Activated effector memory CD4-positive, alpha-beta T cell treated with anti-CD3 and anti-CD28 coated beads, Interleukin-2, amount 50 U/mL, for 16 hours (primary cell): ENCODE data around the gene NAV1.

ENCODE experiments used
- DNase-seq: peaks from one replicate; pipeline ENCODE4 v3.0.0-alpha.2; 2020

Gene NAV1

GRCh38 chr1:201566933-201567801 lies 28.2 kb downstream of the NAV1 start:
- no peak for DNase-seq

GRCh38 chr1:201568265-201568664 lies 29.3 kb downstream of the NAV1 start:
- no peak for DNase-seq

- no peak for DNase-seq
Measured at GRCh38 chr1:201568859-201569294, 29.9 kb downstream of the NAV1 start.

- DNase-seq = no peak
Measured at GRCh38 chr1:201570181-201570885, 31.4 kb downstream of the NAV1 start.

GRCh38 chr1:201570886-201571624 lies 32.1 kb downstream of the NAV1 start:
- no peak for DNase-seq

- DNase-seq = no peak
Measured at GRCh38 chr1:201573030-201573429, 34.1 kb downstream of the NAV1 start.

GRCh38 chr1:201573923-201574322 lies 35.0 kb downstream of the NAV1 start:
- DNase-seq = no peak

GRCh38 chr1:201575912-201576311 lies 37.0 kb downstream of the NAV1 start:
- no peak for DNase-seq

- DNase-seq = no peak
Measured at GRCh38 chr1:201576914-201577313, 38.0 kb downstream of the NAV1 start.

- DNase-seq = no peak
Measured at GRCh38 chr1:201578008-201578888, 39.3 kb downstream of the NAV1 start.

GRCh38 chr1:201581371-201581770 lies 42.4 kb downstream of the NAV1 start:
- DNase-seq = peak; percentile 21

- DNase-seq = peak; percentile 31
Measured at GRCh38 chr1:201582705-201583442, 43.9 kb downstream of the NAV1 start.

GRCh38 chr1:201583663-201584062 lies 44.7 kb downstream of the NAV1 start:
- DNase-seq = no peak

GRCh38 chr1:201584471-201585092 lies 45.7 kb downstream of the NAV1 start:
- peak; percentile 39 for DNase-seq

- DNase-seq = no peak
Measured at GRCh38 chr1:201585093-201585483, 46.2 kb downstream of the NAV1 start.

GRCh38 chr1:201585901-201586300 lies 47.0 kb downstream of the NAV1 start:
- DNase-seq = no peak

GRCh38 chr1:201586806-201587205 lies 47.9 kb downstream of the NAV1 start:
- DNase-seq = peak; percentile 8

- DNase-seq = no peak
Measured at GRCh38 chr1:201587729-201588128, 48.8 kb downstream of the NAV1 start.
